ENCODE measurements around the gene SKOR1.

- TF ChIP-seq EZH2 (IDR thresholded peaks at IDR 0.05; ENCODE audit: insufficient read depth, poor library complexity, severe bottlenecking): no peak
- no peak for TF ChIP-seq EZH2phosphoT487 (IDR thresholded peaks at IDR 0.05; ENCODE audit: insufficient read depth, low read depth)
Measured at GRCh38 chr15:67836134-67836455, 10.8 kb downstream of the SKOR1 start.

All from GM23248 (cell line).